Hypothalamus (tissue), 51 donors: ENCODE data around the gene CELA3B.
"Not testable (repeated sequence)": the region's sequence is repeated elsewhere in the genome, so short reads cannot be mapped to it uniquely, and the experiment has no call there.

Experiments
- DNase-seq, 51 donors: peaks; one replicate each; lab custom pipeline; 2025; lab: John Stamatoyannopoulos, UW

Gene CELA3B

DNA sequence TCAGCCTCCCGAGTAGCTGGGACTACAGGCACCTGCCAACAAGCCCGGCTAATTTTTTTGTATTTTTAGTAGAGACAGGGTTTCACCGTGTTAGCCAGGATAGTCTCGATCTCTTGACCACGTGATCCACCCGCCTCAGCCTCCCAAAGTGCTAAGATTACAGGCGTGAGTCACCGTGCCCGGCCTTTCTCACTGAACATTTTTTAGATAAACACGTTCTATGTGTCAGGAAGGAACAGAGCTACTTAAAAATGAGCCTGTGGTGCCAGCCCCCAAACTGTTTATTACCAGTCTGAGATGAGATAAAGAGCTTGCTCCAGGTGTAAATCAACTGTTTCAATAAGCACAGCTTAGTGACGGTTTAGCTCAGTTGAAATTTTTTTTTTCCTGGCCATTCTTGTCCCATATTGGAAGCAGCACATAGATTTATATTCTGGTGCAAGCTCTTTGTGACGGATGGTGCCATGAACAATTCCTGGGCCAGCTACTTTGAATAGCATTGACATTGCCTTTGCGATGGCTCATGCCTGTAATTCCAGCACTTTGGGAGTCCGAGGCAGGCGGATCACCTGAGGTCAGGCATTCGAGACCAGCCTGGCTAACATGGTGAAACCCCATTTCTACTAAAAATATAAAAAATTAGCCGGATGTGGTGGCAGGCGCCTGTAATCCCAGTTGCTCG, 33.7 kb upstream of the CELA3B start:
- DNase-seq, result peak in 1 of 51 donors; percentile 9

DNA sequence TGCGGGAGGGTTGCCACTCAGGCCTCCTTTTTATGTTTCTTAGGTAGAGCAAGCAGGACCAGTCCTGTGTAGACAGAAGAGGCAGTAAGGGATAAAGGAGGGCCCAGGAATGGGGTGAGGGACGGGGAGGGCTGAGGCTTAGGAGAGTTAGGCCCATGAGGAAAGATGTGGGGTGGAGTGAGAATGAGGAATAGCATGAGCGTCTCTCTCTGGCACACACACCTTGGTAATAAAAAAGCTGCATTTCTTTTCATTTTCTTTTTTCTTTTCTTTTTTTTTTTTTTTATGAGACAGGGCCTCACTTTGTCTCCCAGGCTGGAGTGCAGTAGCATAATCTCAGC, 32.1 kb upstream of the CELA3B start:
- no peak for DNase-seq

GRCh38 chr1:21946836-21947587, 29.8 kb upstream of the CELA3B start:
- DNase-seq, result no peak

DNA sequence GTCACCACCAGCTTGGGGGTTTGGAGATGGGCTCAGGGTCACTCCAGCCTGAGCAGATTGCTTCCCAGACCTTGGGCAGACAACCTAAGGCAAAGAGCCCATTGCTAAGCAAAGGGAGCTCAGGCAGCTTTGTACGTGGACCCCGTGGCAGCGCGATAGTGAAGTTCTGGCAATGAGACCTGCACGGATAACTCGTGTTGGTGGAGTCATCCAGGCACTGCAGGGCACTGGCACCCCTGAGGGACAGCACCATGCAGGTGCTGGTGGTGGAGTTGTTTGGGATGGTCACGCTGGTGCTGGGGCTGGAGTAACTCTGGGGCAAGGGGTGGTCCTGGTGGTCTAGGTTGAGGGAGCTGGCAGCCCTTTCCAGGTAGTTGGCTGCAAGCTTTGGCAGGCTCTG, 26.1 kb upstream of the CELA3B start:
- DNase-seq, result no peak

GRCh38 chr1:21951226-21951870, 25.5 kb upstream of the CELA3B start:
- DNase-seq, result no peak

GRCh38 chr1:21952786-21953520, 23.9 kb upstream of the CELA3B start:
- DNase-seq, result no peak

DNA sequence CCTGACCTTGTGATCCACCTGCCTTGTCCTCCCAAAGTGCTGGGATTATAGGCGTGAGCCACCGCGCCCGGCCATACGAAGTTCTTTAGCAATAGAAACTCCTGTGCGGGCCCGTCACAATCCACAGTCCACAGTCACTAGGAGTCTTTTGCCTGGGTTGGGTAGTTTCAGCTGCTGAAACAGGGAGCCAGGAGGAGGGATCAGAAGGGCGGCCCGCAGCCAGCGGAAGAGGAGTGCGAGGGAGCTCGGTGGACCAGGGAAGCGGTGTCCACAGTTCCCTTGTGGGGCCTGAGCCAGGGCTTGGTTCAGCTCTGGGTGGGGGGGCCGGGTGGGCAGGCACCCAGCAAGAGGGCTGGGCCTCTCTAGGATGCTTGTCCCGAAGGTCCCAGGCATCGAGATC, 21.8 kb upstream of the CELA3B start:
- DNase-seq, result no peak

GRCh38 chr1:21955501-21956281, 21.1 kb upstream of the CELA3B start:
- DNase-seq, result no peak

GRCh38 chr1:21956720-21957552, 19.9 kb upstream of the CELA3B start:
- DNase-seq, result peak in 1 of 51 donors; percentile 6

DNA sequence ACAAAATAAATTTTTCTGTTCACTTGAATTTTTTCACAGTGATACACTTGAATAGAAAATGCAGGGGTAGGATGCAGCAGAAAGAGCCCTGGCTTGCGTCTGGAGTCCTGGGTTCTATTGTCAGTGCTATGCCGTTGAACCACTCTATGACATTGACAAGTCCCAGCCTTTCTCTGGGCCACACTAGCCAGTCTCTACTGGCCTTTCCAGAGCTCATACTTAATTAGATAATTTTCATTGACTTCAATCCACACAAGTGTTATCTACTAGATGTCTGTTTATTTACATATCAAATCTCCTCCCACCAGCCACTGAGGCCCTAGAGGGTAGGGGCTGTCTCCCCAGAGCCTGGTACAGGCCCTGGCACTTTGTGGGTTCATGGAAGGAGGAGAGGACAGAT, 15.5 kb upstream of the CELA3B start:
- DNase-seq, result no peak

GRCh38 chr1:21961799-21962198, 15.0 kb upstream of the CELA3B start:
- DNase-seq, result no peak

DNA sequence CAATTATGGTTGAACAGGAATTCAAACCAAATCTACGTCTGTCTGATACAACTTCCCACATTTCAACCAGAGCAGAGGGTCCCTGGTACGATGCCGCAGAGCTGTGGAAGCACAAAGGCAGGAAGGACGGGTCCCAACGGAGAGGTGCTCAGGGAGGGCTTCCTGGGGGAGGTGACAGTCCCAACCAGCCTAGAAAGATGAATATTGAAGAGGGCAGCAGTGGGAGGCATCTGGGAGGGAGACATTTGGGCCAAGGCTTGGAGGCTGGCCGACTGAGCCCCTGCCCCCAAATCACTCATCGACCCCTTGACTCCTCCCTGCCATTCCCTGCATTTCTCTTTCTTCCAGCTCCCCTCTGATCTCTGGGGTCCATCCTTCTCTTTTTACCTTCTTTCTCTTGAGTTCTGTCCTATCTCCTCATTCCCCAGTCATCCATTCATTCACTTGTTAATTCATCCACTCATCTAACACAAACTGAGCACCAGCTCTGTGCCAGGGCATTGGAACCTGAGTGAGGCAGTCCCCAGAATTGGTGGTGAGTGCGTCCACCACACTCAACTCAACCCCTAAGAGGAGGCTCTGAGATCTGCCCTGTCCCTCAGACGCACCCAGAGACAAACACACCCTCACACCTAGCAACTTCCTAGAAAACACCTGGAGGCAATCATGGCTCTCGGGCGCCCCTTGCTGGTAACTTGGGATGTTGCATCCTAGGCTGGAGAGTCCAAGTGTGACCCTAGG, 13.2 kb upstream of the CELA3B start:
- DNase-seq, result peak in 49 of 51 donors; percentile 5 to 86 (median 44)

GRCh38 chr1:21966247-21967000, 10.4 kb upstream of the CELA3B start:
- DNase-seq, result no peak

- DNase-seq, result not testable (repeated sequence)
These were observed 9.6 kb upstream of the CELA3B start for GRCh38 chr1:21967216-21967615.

DNA sequence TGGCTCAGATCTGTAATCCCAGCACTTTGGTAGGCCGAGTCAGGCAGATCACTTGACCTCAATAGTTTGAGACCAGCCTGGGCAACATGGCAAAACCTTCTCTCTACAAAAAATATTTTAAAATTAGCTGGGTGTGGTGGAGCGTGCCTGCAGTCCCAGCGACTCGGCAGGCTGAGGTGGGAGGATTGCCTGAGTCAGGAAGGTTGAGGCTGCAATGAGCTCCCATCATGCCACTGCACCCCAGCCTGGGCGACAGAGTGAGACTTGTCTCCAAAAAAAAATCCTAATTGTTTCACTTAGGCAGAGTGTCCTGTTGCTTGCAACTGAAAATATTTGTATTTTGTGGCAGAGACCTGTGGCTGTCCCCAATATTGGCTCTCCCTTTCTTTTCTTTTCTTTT, 7.8 kb upstream of the CELA3B start:
- not testable (repeated sequence) for DNase-seq

GRCh38 chr1:21970523-21970922, 6.3 kb upstream of the CELA3B start:
- not testable (repeated sequence) for DNase-seq

GRCh38 chr1:21972973-21973441, 3.8 kb upstream of the CELA3B start:
- not testable (repeated sequence) for DNase-seq

DNA sequence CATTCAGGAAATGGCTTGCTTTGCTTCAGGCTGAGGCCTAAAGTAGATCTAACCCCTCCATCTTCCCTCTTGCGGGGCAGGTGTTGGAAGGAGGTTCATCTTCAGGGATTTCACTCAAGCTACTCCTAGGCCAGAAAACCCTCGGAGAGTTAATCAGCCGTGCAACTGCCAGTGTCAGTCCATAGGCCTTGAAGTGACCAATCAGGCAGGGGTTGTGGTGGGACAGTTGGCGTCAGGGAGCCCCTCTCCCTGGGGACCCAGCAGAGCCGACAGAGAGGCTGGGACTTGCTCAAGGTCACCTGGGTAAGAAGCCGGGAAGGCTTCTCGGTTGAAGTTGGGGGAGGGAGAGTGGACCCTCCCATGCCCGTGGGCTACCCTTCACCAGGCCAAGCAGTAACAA, 2.9 kb upstream of the CELA3B start:
- not testable (repeated sequence) for DNase-seq
